ENCODE measurements around the gene ARSJ.
"Not testable (repeated sequence)": the region's sequence is repeated elsewhere in the genome, so short reads cannot be mapped to it uniquely, and the experiment has no call there.

The ARSJ gene

DNA sequence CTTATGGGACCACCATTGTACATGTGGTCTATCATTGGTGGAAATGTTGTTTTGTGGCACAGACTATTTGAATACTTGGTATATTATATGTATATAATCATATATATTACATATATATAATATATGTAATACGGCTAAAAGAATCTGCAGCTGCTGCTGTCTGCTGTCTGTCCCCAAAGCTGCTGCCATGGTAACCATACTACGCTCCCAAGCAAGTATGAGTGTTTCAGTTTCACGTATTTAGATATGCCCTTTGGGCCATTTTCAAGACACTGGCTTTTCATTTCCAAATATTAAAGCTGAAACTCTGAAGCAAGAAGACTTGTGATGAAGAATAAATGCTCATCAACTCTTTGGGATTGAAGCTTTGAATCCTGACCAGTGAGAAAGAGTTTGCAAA, 42.0 kb upstream of the ARSJ start:
- POLR2A ChIA-PET, result no interaction called here
- no peak for DNase-seq (ENCODE audit: extremely low spot score)
- CTCF ChIA-PET, result no interaction called here
- TF ChIP-seq SP1 (IDR thresholded peaks at IDR 0.05) (no peak), LEF1 (IDR thresholded peaks at IDR 0.05; ENCODE audit: borderline replicate concordance) (no peak), FOXM1 (IDR thresholded peaks at IDR 0.05; ENCODE audit: borderline replicate concordance) (no peak), FOXA1 (IDR thresholded peaks at IDR 0.05) (no peak), L3MBTL2 (conservative IDR thresholded peaks at IDR 0.05) (no peak), HDGF (IDR thresholded peaks at IDR 0.05; ENCODE audit: borderline replicate concordance) (no peak), BHLHE40 (IDR thresholded peaks at IDR 0.05; ENCODE audit: borderline replicate concordance) (no peak), ARNT (IDR thresholded peaks at IDR 0.05) (no peak)

DNA sequence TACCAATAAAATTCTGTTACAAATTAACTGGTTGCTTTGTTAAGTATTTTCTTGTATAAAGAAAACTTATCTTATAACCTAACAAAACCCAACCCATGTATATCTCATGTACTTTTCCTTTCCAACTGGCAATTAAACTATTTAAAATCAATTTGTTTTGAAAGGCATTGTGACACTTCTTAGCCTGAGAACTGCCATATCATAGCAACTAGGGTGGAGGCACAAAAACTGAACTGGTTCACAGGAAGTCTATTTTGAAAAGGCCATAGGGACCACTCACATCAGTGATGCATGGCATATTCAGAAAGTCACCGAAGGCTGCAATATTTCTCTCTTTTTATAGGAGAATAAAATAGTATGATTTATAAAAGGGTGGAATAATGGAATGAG, 40.5 kb upstream of the ARSJ start:
- no peak for TF ChIP-seq ZNF384 (IDR thresholded peaks at IDR 0.05)
- TF ChIP-seq, protein P1, sequence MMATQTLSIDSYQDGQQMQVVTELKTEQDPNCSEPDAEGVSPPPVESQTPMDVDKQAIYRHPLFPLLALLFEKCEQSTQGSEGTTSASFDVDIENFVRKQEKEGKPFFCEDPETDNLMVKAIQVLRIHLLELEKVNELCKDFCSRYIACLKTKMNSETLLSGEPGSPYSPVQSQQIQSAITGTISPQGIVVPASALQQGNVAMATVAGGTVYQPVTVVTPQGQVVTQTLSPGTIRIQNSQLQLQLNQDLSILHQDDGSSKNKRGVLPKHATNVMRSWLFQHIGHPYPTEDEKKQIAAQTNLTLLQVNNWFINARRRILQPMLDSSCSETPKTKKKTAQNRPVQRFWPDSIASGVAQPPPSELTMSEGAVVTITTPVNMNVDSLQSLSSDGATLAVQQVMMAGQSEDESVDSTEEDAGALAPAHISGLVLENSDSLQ (IDR thresholded peaks at IDR 0.05), result no peak
- no peak for TF ChIP-seq LEF1 (IDR thresholded peaks at IDR 0.05; ENCODE audit: borderline replicate concordance)
- no peak for TF ChIP-seq SUZ12 (IDR thresholded peaks at IDR 0.05)
- no peak for TF ChIP-seq FOXA1 (IDR thresholded peaks at IDR 0.05)
- no peak for TF ChIP-seq ELF4 (IDR thresholded peaks at IDR 0.05)
- no peak for TF ChIP-seq TARDBP (IDR thresholded peaks at IDR 0.05)
- TF ChIP-seq SP1 (IDR thresholded peaks at IDR 0.05), result no peak
- no peak for TF ChIP-seq FOXK2 (IDR thresholded peaks at IDR 0.05)
- no peak for TF ChIP-seq NFRKB (IDR thresholded peaks at IDR 0.05)
- no peak for TF ChIP-seq ARNT (IDR thresholded peaks at IDR 0.05)
- TF ChIP-seq CTBP1 (IDR thresholded peaks at IDR 0.05; ENCODE audit: borderline replicate concordance), result no peak
- no peak for TF ChIP-seq HDGF (IDR thresholded peaks at IDR 0.05; ENCODE audit: borderline replicate concordance)
- TF ChIP-seq L3MBTL2 (conservative IDR thresholded peaks at IDR 0.05), result no peak
- no peak for DNase-seq (ENCODE audit: extremely low spot score)
- CTCF ChIA-PET, result no interaction called here
- POLR2A ChIA-PET, result no interaction called here

DNA sequence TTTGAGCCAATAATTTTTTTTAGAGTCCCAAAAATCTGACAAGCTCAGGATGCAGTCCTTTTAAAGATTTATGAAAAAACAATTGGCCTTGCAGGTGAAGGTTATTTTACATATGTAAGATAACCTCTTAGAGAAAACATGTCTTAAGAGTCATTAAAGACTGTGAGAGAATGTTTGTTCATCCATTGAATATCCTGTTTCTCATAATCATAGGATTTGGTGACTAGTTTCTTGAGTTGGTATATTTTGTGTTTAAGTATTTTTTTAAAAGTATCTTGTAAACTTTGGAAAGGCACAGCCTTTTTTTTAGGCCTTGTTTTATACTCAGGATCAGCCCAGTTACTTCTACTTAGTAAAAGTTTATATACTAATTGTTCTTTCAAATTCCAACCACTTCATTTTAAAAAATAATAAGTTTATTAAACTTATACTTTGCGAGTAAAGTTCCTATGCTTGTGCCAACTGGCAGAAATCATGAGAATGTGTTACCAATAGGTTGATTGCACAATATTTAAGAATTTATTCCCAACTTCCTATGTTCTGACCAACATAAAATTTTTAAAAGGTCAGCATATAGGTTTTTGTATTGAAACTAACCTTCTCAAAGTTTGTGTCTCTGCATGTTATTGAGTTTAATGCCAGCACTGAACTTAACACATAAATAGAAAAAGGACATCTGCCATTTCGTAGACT, 40.0 kb upstream of the ARSJ start:
- ChIA-PET POLR2A (no interaction called here), CTCF (no interaction called here)
- TF ChIP-seq LEF1 (IDR thresholded peaks at IDR 0.05; ENCODE audit: borderline replicate concordance) (no peak), BHLHE40 (IDR thresholded peaks at IDR 0.05; ENCODE audit: borderline replicate concordance) (no peak), FOXM1 (IDR thresholded peaks at IDR 0.05; ENCODE audit: borderline replicate concordance) (no peak), L3MBTL2 (conservative IDR thresholded peaks at IDR 0.05) (no peak), FOXA1 (IDR thresholded peaks at IDR 0.05) (no peak), ELF4 (IDR thresholded peaks at IDR 0.05) (no peak), NFRKB (IDR thresholded peaks at IDR 0.05) (no peak), ARNT (IDR thresholded peaks at IDR 0.05) (no peak), FOXK2 (IDR thresholded peaks at IDR 0.05) (no peak), SP1 (IDR thresholded peaks at IDR 0.05) (no peak), HDGF (IDR thresholded peaks at IDR 0.05; ENCODE audit: borderline replicate concordance) (no peak), SUZ12 (IDR thresholded peaks at IDR 0.05) (no peak), CTBP1 (IDR thresholded peaks at IDR 0.05; ENCODE audit: borderline replicate concordance) (no peak), TARDBP (IDR thresholded peaks at IDR 0.05) (no peak), ZNF384 (IDR thresholded peaks at IDR 0.05) (no peak)
- TF ChIP-seq, protein P1 (IDR thresholded peaks at IDR 0.05), result no peak
- no peak for DNase-seq (ENCODE audit: extremely low spot score)

DNA sequence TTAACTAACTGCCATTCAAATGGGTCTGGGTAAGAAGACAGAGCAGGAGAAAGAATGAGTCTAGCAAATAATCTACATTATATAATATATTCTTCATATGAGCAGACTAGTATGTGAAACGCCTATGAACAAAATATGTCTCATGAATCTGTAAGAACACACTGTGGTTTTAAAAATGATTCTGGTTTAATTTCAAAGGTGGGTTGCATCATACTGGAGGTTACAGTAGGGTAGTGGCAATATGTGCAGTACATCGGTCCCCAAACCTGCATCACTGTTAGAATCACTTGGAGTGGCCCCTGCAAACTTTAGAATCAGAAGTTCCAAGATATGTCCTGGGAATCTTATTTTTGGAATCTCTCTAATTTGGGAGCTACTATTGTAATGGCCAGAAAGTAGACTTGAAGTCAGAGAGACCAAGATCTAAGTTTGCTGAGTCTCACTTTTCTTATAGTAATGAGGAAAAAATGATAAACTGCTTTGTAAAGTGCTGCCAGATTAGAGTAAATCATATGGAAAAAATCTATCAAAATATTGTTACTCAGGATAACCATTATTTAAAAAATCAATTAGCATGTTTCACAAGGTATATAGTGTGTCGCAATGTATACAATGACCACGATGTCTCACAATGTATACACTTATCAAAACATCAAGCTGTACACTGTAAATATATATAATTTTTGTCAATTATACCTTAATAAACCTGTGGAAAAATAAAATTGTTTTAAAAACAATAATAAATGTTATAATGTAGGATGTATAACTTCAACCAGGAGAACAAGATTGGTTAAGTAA, 37.9 kb upstream of the ARSJ start:
- ChIA-PET POLR2A (no interaction called here), CTCF (no interaction called here)
- no peak for DNase-seq (ENCODE audit: extremely low spot score)
- no peak for TF ChIP-seq FOXA1 (IDR thresholded peaks at IDR 0.05)
- no peak for TF ChIP-seq FOXM1 (IDR thresholded peaks at IDR 0.05; ENCODE audit: borderline replicate concordance)
- TF ChIP-seq FOXK2 (IDR thresholded peaks at IDR 0.05), result no peak
- TF ChIP-seq BHLHE40 (IDR thresholded peaks at IDR 0.05; ENCODE audit: borderline replicate concordance), result no peak
- TF ChIP-seq LEF1 (IDR thresholded peaks at IDR 0.05; ENCODE audit: borderline replicate concordance), result no peak
- TF ChIP-seq SP1 (IDR thresholded peaks at IDR 0.05), result no peak

DNA sequence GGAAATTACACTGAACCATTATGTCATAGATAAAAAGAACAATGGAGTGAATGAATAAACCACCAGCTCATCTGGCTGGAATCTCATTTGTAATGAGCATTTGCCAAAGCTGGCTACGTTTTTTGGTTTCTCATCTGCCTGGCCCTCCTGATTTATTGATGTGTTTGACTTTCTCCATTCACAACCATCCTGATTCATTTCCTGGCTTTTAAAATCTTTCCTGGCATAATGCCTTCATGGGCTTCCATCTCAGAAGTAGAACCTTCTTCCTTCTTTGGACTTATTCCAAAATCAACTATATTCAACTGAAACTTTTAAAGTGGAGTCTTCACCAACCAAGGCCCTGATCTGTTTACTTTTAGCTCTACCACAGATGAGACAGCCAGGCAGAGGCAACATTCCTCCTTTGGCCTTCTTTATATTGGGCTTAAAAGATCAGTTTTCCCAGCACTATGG, 36.0 kb upstream of the ARSJ start:
- POLR2A ChIA-PET, result no interaction called here
- TF ChIP-seq ARNT (IDR thresholded peaks at IDR 0.05) (no peak), TARDBP (IDR thresholded peaks at IDR 0.05) (no peak), ELF4 (IDR thresholded peaks at IDR 0.05) (no peak)
- CTCF ChIA-PET, result interaction anchor here (0.6 kb wide), 1 partner anchor 60 kb away, joined by 6 read pairs; no protein-coding TSS in a partner anchor
- DNase-seq (ENCODE audit: extremely low spot score), result no peak

DNA sequence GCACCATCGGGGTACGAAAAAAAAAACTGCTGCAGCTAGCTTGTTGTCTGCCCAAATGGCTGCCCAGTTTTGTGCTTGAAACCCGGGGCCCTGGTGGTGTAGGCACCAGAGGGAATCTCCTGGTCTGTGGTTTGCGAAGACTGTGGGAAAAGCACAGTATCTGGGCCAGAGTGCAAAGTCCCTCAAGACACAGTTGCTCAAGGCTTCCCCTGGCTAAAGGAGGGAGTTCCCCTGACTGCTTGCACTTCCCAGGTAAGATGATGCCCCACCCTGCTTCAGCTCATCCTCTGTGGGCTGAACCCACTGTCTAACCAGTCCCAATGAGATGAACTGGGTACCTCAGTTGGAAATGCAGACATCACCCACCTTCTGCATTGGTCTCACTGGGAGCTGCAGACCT, 33.8 kb upstream of the ARSJ start:
- CTCF ChIA-PET, POLR2A ChIA-PET: not testable (repeated sequence)

DNA sequence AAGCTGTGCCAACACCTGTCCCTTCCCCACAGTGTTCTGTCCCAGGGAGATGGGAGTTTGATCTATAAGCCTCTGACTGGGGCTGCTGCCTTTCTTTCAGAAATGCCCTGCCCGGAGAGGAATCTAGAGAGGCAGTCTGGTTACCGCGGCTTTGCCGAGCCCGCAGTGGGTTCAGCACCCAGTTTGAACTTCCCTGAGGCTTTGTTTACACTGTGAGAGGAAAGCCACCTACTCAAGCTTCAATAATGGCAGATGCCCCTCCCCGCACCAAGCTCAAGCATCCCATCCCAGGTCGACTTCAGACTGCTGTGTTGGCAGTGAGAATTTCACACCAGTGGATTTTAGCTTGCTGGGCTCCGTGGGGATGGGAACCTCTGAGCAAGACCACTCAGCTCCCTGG, 33.3 kb upstream of the ARSJ start:
- CTCF ChIA-PET, result no interaction called here
- POLR2A ChIA-PET, result no interaction called here
- no peak for DNase-seq (ENCODE audit: extremely low spot score)
- TF ChIP-seq L3MBTL2 (conservative IDR thresholded peaks at IDR 0.05) (no peak), FOXM1 (IDR thresholded peaks at IDR 0.05; ENCODE audit: borderline replicate concordance) (no peak), CTBP1 (IDR thresholded peaks at IDR 0.05; ENCODE audit: borderline replicate concordance) (no peak), ARNT (IDR thresholded peaks at IDR 0.05) (no peak), HDGF (IDR thresholded peaks at IDR 0.05; ENCODE audit: borderline replicate concordance) (no peak), ZNF384 (IDR thresholded peaks at IDR 0.05) (no peak), FOXA1 (IDR thresholded peaks at IDR 0.05) (no peak), NFRKB (IDR thresholded peaks at IDR 0.05) (no peak), FOXK2 (IDR thresholded peaks at IDR 0.05) (no peak), ELF4 (IDR thresholded peaks at IDR 0.05) (no peak), SUZ12 (IDR thresholded peaks at IDR 0.05) (no peak)
- TF ChIP-seq, protein P1 (IDR thresholded peaks at IDR 0.05), result no peak

More for the DNA sequence above, 33.8 kb upstream of the ARSJ start:
- DNase-seq (ENCODE audit: extremely low spot score), result not testable (repeated sequence)
